Lower lobe of right lung (tissue), 2 donors: ENCODE measurements around the gene EEA1. TPM values are rescaled to one million over a fixed set of nuclear protein-coding genes. Genes with fewer than 3 reads are reported as not detected.

ENCODE experiments used
- ATAC-seq, 2 donors: fragments of 200-7000 bp; cut with Tn5 transposase; one replicate each; pipeline ENCODE4 v1.9.1; 2020 to 2022; ENCODE audit warnings: mild to moderate bottlenecking in 2 of 2, moderate library complexity in 2 of 2
- DNase-seq: peaks from one replicate; pipeline ENCODE4 v3.0.0-alpha.2; 2020
- H3K27ac ChIP-seq: fragments of 200-600 bp; one replicate; pipeline ENCODE4 v1.8.0; 2022
- H3K27me3 ChIP-seq: fragments of 200-600 bp; one replicate; pipeline ENCODE4 v1.8.0; 2022; ENCODE audit warnings: low read depth
- H3K36me3 ChIP-seq: fragments of 200-600 bp; one replicate; pipeline ENCODE4 v1.8.0; 2022; ENCODE audit warnings: mild to moderate bottlenecking
- H3K4me1 ChIP-seq: fragments of 200-600 bp; one replicate; pipeline ENCODE4 v1.8.0; 2022
- H3K4me3 ChIP-seq: fragments of 200-600 bp; one replicate; pipeline ENCODE4 v1.8.0; 2022; ENCODE audit warnings: mild to moderate bottlenecking
- H3K9me3 ChIP-seq: fragments of 200-600 bp; one replicate; pipeline ENCODE4 v1.8.0; 2022
- intact Hi-C: fragments of 100-400 bp; cut with DNase I; formaldehyde crosslinking; loops from one replicate; pipeline ENCODE4 v1.11.0; 2022
- total RNA-seq: library from RNA; stranded (reverse); fragmentation: NEBNext Ultra II Directional; extraction: Animal tissue kit (Norgen Biotek cat#: 25700); gene quantifications from one replicate; pipeline ENCODE4 v1.2.1, GENCODE V29; 2021
- TF ChIP-seq, protein P1 (sequence below): fragments of 200-600 bp; IDR thresholded peaks from one replicate; pipeline ENCODE4 v1.8.0; 2022; ENCODE audit warnings: antibody characterized with exemption, mild to moderate bottlenecking
- donor health status: DM: no; HTN: yes; CAD: no; lungs with severe emphysema.

The EEA1 gene
- total RNA-seq, 1 donor from 2014 or later: 33.5 TPM

- H3K27ac ChIP-seq: no peak overlapping the region
- ATAC-seq: no peak
- H3K9me3 ChIP-seq: no peaks in the 10 kb centered on the region
- no peaks in the 10 kb centered on the region for H3K27me3 ChIP-seq
- peaks cover 11% of the 10 kb centered on the region for H3K4me1 ChIP-seq
- DNase-seq: no peak
- no peak overlapping the region for H3K4me3 ChIP-seq
- no peaks in the 10 kb centered on the region for H3K36me3 ChIP-seq
- TF ChIP-seq, protein P1, sequence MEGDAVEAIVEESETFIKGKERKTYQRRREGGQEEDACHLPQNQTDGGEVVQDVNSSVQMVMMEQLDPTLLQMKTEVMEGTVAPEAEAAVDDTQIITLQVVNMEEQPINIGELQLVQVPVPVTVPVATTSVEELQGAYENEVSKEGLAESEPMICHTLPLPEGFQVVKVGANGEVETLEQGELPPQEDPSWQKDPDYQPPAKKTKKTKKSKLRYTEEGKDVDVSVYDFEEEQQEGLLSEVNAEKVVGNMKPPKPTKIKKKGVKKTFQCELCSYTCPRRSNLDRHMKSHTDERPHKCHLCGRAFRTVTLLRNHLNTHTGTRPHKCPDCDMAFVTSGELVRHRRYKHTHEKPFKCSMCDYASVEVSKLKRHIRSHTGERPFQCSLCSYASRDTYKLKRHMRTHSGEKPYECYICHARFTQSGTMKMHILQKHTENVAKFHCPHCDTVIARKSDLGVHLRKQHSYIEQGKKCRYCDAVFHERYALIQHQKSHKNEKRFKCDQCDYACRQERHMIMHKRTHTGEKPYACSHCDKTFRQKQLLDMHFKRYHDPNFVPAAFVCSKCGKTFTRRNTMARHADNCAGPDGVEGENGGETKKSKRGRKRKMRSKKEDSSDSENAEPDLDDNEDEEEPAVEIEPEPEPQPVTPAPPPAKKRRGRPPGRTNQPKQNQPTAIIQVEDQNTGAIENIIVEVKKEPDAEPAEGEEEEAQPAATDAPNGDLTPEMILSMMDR: no peak
- intact Hi-C loops: no loop called here
These were observed 198.3 kb downstream of the EEA1 start for GRCh38 chr12:92730758-92731157.

GRCh38 chr12:92729773-92730305, 199.3 kb downstream of the EEA1 start:
- intact Hi-C loops: no loop called here

DNA sequence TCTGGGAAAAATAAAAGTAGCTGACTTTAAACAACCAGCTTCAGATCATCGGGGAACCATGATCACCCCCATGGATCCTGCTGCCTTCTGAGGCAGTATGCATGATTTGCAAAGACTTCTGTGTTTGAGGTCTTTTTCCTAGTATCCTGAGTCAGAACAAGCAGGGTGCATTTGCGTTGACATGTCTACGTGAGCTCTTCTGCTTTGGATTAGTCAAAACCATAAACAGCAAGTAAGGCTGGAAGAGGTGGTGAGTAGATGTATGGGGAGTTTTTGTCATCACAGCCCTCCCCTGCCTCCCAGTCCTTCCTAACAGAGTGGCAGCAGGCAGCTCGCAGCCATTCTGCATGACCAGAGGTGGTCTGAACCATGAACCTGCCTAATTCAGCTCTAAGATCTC, 202.2 kb downstream of the EEA1 start:
- Histone ChIP-seq H3K36me3 (no peaks in the 10 kb centered on the region), H3K4me1 (no peaks in the 10 kb centered on the region), H3K27ac (no peak overlapping the region), H3K9me3 (no peaks in the 10 kb centered on the region), H3K27me3 (no peaks in the 10 kb centered on the region), H3K4me3 (no peak overlapping the region)
- intact Hi-C loops: no loop called here
- ATAC-seq: no peak
- DNase-seq: no peak
- TF ChIP-seq, protein P1: no peak

More at GRCh38 chr12:92729773-92730305, 199.3 kb downstream of the EEA1 start:
- Histone ChIP-seq H3K4me3 (no peak overlapping the region), H3K9me3 (no peaks in the 10 kb centered on the region), H3K27ac (no peak overlapping the region), H3K36me3 (no peaks in the 10 kb centered on the region), H3K27me3 (no peaks in the 10 kb centered on the region), H3K4me1 (peaks cover 4% of the 10 kb centered on the region)
- TF ChIP-seq, protein P1: no peak
- peak in 1 of 2 donors; percentile 27 for ATAC-seq
- no peak for DNase-seq

DNA sequence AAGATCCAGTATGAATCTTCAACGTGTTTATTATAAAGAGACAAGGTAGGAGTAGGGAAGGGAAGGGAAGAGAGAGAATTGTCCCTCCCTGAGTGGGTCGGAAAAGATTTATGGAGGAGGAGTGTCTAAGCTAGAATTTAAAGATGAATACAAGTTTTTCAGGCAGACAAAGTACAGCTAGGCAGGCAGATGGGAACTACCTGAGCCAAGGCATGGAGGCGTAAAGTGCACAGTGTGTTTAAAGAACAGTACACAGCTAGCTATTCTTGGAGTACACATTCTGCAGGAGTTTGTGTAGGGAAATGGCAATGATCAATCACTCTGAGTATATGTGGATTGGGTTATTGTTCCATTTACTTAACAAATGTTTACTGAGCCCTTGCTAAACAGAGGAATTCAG, 206.2 kb downstream of the EEA1 start:
- Histone ChIP-seq H3K4me1 (no peaks in the 10 kb centered on the region), H3K27ac (no peak overlapping the region), H3K36me3 (no peaks in the 10 kb centered on the region), H3K9me3 (no peaks in the 10 kb centered on the region), H3K4me3 (no peak overlapping the region), H3K27me3 (no peaks in the 10 kb centered on the region)
- TF ChIP-seq, protein P1: no peak
- ATAC-seq (no peak), DNase-seq (no peak)
- intact Hi-C loops: no loop called here

DNA sequence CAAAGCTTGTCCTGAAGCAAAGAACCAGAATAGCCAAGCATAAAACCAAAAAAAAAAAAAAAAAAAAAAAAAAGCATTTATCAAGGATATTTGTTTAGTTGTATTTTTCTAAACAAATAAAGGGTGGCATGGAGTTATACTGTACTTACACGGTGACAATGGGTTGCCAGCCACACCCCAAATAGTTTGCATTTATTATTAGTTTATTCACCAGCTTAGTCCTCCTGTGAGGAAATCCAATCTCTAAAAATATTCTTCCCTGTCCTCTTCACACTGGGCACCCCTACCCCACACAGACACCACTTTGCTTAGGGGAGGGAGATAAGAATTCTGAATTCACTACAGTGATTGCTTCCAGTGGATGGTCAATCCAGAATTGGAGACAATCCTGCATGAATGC, 207.4 kb downstream of the EEA1 start:
- intact Hi-C loops: no loop called here
- no peak for ATAC-seq
- no peaks in the 10 kb centered on the region for H3K27me3 ChIP-seq
- no peak for DNase-seq
- no peak overlapping the region for H3K4me3 ChIP-seq
- H3K9me3 ChIP-seq: no peaks in the 10 kb centered on the region
- no peak overlapping the region for H3K27ac ChIP-seq
- TF ChIP-seq, protein P1: no peak
- peaks cover 6% of the 10 kb centered on the region for H3K4me1 ChIP-seq
- no peaks in the 10 kb centered on the region for H3K36me3 ChIP-seq
